ENCODE data around the gene BSX.

The BSX gene

DNA sequence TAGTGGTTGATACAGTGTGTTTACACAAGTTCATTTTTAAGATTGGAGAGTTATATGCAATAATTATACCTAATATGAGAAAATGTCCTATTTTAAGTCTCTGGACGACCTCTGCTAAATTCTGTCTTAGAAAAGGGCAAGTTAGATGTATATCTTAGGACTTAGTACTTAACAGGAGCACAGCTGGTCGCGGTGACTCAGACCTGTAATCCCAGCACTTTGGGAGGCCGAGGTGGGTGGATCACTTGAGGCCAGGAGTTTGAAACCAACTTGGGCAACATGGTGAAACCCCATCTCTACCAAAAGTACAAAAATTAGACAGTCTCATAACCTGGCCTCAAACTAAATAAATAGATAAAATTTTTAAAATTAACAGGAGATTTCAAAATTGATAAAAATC is 27.2 kb downstream of the BSX start:
- DNase-seq: no peak

DNA sequence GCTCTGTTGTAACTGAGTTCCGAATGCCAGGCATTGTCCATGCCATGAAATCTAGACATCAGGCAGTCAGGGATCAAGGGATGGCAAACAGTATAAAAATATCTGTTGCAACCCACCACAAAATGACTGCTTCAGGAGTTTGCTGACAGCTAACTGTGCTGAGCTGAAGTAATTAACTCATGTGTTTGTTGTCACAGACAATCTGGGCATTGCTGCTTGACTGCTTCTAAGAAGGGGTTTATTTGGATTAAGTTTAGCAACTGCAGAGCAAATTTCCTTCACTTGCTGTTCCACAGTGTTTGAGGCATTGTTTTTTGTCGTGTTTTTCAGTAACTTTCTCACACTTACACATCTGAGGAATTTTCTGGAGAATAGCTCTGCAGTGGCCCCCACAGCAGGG is 30.4 kb downstream of the BSX start:
- DNase-seq: no peak

DNA sequence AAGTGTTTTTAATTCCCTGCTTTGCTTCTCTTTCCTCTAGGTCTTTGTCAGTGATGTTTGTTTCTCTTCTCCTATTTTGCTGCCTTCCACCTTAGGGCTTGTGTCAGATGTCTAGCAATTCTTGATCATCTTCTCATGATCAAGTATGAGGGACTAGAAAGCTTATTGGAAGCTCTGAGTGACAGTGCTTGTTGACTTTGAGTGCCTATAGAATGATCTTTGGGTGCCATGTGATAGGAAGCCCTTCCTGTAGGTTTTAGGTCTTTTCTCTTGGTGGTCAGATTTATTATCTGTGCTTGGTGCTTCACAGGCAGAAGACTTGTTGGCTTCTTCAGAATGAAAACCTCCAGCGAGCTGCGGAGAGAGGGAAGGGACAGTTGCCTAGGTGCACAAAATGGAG is 43.1 kb downstream of the BSX start:
- no peak for DNase-seq

DNA sequence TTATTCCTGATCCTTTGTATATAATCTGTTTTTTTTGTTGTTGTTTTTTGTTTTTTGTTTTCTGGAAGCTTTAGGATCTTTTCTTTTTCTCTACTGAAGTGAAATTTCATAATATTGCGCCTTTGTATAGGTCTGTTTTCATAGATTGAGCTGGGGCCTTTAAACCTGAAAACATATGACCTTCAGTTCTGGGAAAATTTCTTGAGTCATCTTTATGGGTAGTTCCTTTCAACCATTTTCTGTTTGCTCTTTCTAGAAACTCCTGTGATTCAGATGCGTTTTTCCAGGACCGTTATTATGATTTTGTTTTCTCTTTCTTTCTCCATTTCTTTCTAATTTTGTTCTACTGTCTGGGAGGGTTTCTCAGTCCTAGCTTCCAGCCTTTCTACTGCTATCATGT is 43.7 kb downstream of the BSX start:
- DNase-seq: no peak

DNA sequence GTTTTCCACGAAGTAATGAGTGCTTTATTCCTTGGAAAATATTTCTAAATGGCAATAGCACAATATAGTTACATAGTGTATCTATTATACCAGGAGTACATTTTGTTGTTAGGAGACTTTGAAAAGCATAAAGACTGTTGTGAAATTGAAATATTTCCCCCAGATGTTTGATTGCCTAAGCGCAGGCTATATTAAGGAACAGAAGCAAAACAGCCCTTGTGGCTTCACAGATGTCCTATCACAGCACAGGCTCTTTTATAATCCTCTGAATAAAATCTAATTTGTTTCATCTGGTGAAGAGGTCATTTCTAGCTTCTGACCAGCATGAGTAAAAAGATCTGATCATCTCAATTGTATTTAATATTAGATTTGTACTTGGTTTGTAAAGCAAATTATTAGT is 48.2 kb downstream of the BSX start:
- peak; percentile 5 for DNase-seq

DNA sequence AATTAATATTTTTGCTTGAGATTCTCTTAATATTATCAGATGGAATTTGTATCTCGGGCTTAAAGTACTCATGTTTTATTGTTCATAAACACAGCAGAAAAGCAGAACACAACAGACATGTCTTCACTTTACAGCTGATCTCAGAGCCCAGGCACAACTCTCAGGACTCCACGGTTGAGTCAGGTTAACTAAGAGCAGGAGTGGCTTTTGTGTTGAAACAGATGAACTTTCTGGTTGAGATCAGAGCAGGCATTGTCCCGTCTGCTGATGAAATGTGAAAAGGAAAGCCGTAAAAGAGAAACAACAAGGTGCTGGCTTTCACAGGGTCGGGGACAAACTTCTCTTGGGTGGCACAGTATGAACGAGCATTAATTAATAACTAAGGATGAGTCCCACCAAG is 50.1 kb downstream of the BSX start:
- no peak for DNase-seq
